Neural cell (in vitro differentiated cells): ENCODE measurements around the gene SPOP. TPM values are rescaled to one million over a fixed set of nuclear protein-coding genes. Genes with fewer than 3 reads are reported as not detected.

Experiments
- H2AFZ ChIP-seq: fragments of 200-600, 300-800 bp; sonication (generic), shearing (Covaris generic); 2 replicates; pipeline ENCODE4 v1.6.0; 2014; ENCODE audit warnings: low read depth, mild to moderate bottlenecking, antibody characterized with exemption, low read length, moderate library complexity
- H3F3A ChIP-seq: fragments of 200-600 bp; shearing (Covaris generic); 2 replicates; pipeline ENCODE4 v1.6.1; 2016; ENCODE audit warnings: mild to moderate bottlenecking, moderate library complexity, mixed read lengths, antibody characterized with exemption, low read length; ENCODE audit not compliant: insufficient read depth, poor library complexity, severe bottlenecking
- H3K27ac ChIP-seq: fragments of 200-600, 300-800 bp; sonication (generic), shearing (Covaris generic); 2 replicates; pipeline ENCODE4 v1.5.1; 2014; ENCODE audit warnings: mild to moderate bottlenecking, low read length, moderate library complexity
- H3K27me3 ChIP-seq: fragments of 300-800, 200-600 bp; sonication (generic), shearing (Covaris generic); 2 replicates; pipeline ENCODE4 v1.6.0; 2014; ENCODE audit warnings: mild to moderate bottlenecking, low read depth, low read length, moderate library complexity; ENCODE audit not compliant: insufficient read depth
- H3K36me3 ChIP-seq: fragments of 300-800, 200-600 bp; sonication (generic), shearing (Covaris generic); 2 replicates; pipeline ENCODE4 v1.5.1; 2014; ENCODE audit warnings: mild to moderate bottlenecking, antibody characterized with exemption, low read length, moderate library complexity; ENCODE audit not compliant: insufficient read depth
- H3K4me2 ChIP-seq: fragments of 300-800, 200-600 bp; sonication (generic), shearing (Covaris generic); 2 replicates; pipeline ENCODE4 v1.6.0; 2014; ENCODE audit warnings: mild to moderate bottlenecking, low read length
- H3K4me3 ChIP-seq: fragments of 300-800, 200-600 bp; sonication (generic), shearing (Covaris generic); 2 replicates; pipeline ENCODE4 v1.5.1; 2014; ENCODE audit warnings: mild to moderate bottlenecking, low read length, moderate library complexity
- H3K79me2 ChIP-seq: fragments of 200-600 bp; shearing (Covaris generic); replicated peaks from 2 replicates; pipeline ENCODE4 v1.6.0; 2014; ENCODE audit warnings: mild to moderate bottlenecking, low read length, moderate library complexity; ENCODE audit not compliant: insufficient read depth
- H3K9ac ChIP-seq: fragments of 300-800, 200-600 bp; sonication (generic), shearing (Covaris generic); 2 replicates; pipeline ENCODE4 v1.6.1; 2016; ENCODE audit warnings: mild to moderate bottlenecking, low read length, mixed read lengths
- H3K9me2 ChIP-seq: fragments of 200-600 bp; shearing (Covaris generic); 2 replicates; pipeline ENCODE4 v1.6.1; 2016; ENCODE audit warnings: mild to moderate bottlenecking, low read length, mixed read lengths; ENCODE audit not compliant: insufficient read depth
- H3K9me3 ChIP-seq: fragments of 200-600, 300-800 bp; sonication (generic), shearing (Covaris generic); 2 replicates; pipeline ENCODE4 v1.6.1; 2016; ENCODE audit warnings: mild to moderate bottlenecking, mixed run types, low read length, moderate library complexity, mixed read lengths
- H4K20me1 ChIP-seq: fragments of 200-600 bp; shearing (Covaris generic); 2 replicates; pipeline ENCODE4 v1.6.1; 2016; ENCODE audit warnings: mild to moderate bottlenecking, mixed run types; ENCODE audit not compliant: insufficient read depth
- EP300 ChIP-seq: fragments of 450-650 bp; conservative IDR thresholded peaks from 2 replicates; pipeline ENCODE4 v1.6.1; 2014; ENCODE audit warnings: antibody characterized with exemption, mild to moderate bottlenecking, moderate library complexity; ENCODE audit not compliant: poor library complexity, severe bottlenecking
- EZH2 ChIP-seq: fragments of 200-600, 300-800 bp; shearing (Covaris generic), sonication (generic); IDR thresholded peaks from 2 replicates; pipeline ENCODE4 v1.6.1; 2014; ENCODE audit warnings: antibody characterized with exemption, low read length, borderline replicate concordance, mild to moderate bottlenecking; ENCODE audit not compliant: insufficient read depth, poor library complexity, severe bottlenecking
- MXI1 ChIP-seq: fragments of 450-650 bp; conservative IDR thresholded peaks from 2 replicates; pipeline ENCODE4 v1.6.1; 2014; ENCODE audit warnings: antibody characterized with exemption, mild to moderate bottlenecking; ENCODE audit not compliant: poor library complexity, severe bottlenecking
- POLR2AphosphoS5 ChIP-seq: IDR thresholded peaks from 2 replicates; pipeline ENCODE4 v1.6.1; 2012
- RAD21 ChIP-seq: fragments of 450-650 bp; conservative IDR thresholded peaks from 2 replicates; pipeline ENCODE4 v1.6.1; 2014; ENCODE audit warnings: antibody characterized with exemption, mild to moderate bottlenecking, moderate library complexity
- SMC3 ChIP-seq: fragments of 450-650 bp; conservative IDR thresholded peaks from 2 replicates; pipeline ENCODE4 v1.6.1; 2014; ENCODE audit warnings: antibody characterized with exemption, mild to moderate bottlenecking, moderate library complexity; ENCODE audit not compliant: poor library complexity
- TAF1 ChIP-seq: IDR thresholded peaks from 2 replicates; pipeline ENCODE4 v1.6.1; 2012; ENCODE audit warnings: low read depth
- polyA plus RNA-seq: library from polyadenylated mRNA; depleted of rRNA; stranded (reverse); fragments of >200 nt; gene quantifications from 2 replicates; pipeline ENCODE4 v1.2.3, GENCODE V29; 2014
- TF ChIP-seq, protein P1 (sequence below): fragments of 450-650 bp; IDR thresholded peaks from 2 replicates; pipeline ENCODE4 v1.5.1; 2014; ENCODE audit warnings: antibody characterized with exemption, mild to moderate bottlenecking, moderate library complexity; ENCODE audit not compliant: poor library complexity, severe bottlenecking
- TF ChIP-seq, protein P2 (sequence below): IDR thresholded peaks from 2 replicates; pipeline ENCODE4 v1.6.1; 2012; ENCODE audit warnings: borderline replicate concordance

The SPOP gene
- polyA plus RNA-seq, 1 donor from 2014 or later = 71.9 TPM

DNA sequence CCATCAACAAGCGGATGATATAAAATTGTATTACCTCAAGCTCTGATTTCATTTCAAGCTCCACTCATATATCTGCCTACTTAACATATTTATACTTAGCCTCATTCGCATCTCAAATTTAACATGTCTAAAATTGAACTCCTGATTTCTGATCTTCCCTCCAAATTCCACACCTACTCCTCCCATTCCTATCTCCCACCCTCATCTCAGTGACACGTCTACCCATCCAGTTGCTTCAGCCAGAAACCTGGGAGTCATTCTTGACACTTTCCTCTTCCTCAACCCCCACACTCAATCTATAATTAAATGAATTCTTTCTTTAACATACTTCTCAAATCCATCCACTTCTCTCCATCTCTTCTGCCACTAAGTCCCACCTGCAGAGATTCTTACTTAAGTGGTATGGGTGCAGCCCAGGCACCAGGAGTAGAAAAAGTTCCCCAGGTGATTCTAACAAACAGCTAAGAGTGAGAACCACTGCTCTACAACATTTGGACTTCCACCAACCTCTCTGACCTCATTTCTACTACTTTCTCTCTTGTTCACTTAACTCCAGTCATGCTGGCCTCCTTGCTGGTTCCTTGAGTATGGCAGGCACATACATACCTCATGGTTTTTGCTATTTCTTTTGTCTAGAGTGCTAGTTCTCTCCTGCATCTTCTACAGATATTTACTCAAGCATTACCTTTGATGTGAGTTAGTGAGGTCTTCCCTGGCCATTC is 18.1 kb downstream of the SPOP start:
- no peak overlapping the region for H3K4me3 ChIP-seq
- no peak overlapping the region for H3K27ac ChIP-seq
- H3F3A ChIP-seq = no peaks in the 10 kb centered on the region
- H3K9me2 ChIP-seq = no peaks in the 10 kb centered on the region
- no peaks in the 10 kb centered on the region for H3K27me3 ChIP-seq
- H2AFZ ChIP-seq = no peak overlapping the region
- TF ChIP-seq, protein P1, sequence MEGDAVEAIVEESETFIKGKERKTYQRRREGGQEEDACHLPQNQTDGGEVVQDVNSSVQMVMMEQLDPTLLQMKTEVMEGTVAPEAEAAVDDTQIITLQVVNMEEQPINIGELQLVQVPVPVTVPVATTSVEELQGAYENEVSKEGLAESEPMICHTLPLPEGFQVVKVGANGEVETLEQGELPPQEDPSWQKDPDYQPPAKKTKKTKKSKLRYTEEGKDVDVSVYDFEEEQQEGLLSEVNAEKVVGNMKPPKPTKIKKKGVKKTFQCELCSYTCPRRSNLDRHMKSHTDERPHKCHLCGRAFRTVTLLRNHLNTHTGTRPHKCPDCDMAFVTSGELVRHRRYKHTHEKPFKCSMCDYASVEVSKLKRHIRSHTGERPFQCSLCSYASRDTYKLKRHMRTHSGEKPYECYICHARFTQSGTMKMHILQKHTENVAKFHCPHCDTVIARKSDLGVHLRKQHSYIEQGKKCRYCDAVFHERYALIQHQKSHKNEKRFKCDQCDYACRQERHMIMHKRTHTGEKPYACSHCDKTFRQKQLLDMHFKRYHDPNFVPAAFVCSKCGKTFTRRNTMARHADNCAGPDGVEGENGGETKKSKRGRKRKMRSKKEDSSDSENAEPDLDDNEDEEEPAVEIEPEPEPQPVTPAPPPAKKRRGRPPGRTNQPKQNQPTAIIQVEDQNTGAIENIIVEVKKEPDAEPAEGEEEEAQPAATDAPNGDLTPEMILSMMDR = no peak
- no peak for TF ChIP-seq EP300
- no peak for TF ChIP-seq TAF1
- TF ChIP-seq, protein P2, sequence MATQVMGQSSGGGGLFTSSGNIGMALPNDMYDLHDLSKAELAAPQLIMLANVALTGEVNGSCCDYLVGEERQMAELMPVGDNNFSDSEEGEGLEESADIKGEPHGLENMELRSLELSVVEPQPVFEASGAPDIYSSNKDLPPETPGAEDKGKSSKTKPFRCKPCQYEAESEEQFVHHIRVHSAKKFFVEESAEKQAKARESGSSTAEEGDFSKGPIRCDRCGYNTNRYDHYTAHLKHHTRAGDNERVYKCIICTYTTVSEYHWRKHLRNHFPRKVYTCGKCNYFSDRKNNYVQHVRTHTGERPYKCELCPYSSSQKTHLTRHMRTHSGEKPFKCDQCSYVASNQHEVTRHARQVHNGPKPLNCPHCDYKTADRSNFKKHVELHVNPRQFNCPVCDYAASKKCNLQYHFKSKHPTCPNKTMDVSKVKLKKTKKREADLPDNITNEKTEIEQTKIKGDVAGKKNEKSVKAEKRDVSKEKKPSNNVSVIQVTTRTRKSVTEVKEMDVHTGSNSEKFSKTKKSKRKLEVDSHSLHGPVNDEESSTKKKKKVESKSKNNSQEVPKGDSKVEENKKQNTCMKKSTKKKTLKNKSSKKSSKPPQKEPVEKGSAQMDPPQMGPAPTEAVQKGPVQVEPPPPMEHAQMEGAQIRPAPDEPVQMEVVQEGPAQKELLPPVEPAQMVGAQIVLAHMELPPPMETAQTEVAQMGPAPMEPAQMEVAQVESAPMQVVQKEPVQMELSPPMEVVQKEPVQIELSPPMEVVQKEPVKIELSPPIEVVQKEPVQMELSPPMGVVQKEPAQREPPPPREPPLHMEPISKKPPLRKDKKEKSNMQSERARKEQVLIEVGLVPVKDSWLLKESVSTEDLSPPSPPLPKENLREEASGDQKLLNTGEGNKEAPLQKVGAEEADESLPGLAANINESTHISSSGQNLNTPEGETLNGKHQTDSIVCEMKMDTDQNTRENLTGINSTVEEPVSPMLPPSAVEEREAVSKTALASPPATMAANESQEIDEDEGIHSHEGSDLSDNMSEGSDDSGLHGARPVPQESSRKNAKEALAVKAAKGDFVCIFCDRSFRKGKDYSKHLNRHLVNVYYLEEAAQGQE = no peak
- TF ChIP-seq SMC3 = no peak
- no peak for TF ChIP-seq RAD21
- TF ChIP-seq MXI1 = no peak
- TF ChIP-seq EZH2 = no peak
- no peak for TF ChIP-seq POLR2AphosphoS5
- H3K4me2 ChIP-seq = no peak overlapping the region
- no peak overlapping the region for H3K9ac ChIP-seq
- no peaks in the 10 kb centered on the region for H3K36me3 ChIP-seq
- no peaks in the 10 kb centered on the region for H3K9me3 ChIP-seq
- no peaks in the 10 kb centered on the region for H4K20me1 ChIP-seq
- peaks cover 14% of the 10 kb centered on the region for H3K79me2 ChIP-seq

DNA sequence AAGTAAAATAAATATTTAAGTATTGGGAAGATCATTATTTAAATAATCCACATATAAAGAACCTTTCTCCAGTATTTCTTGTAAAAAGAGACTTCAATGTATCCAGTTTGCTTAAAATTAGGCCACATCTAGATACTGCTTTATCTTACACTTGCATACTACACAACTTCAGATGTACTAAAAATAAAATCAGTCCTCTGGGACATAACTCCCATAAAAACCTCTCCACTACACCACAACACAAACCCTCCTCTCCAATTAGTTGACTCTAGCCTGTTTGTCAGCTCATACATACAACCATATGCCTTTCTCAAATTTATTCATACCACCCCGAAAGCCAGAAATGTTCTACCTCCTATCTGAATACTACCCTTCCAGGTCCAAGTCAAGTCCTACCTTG is 21.6 kb downstream of the SPOP start:
- no peak overlapping the region for H3K4me3 ChIP-seq
- no peak overlapping the region for H2AFZ ChIP-seq
- no peaks in the 10 kb centered on the region for H3K9me3 ChIP-seq
- no peaks in the 10 kb centered on the region for H3K9me2 ChIP-seq
- H3F3A ChIP-seq = no peaks in the 10 kb centered on the region
- H3K27me3 ChIP-seq = no peaks in the 10 kb centered on the region
- no peaks in the 10 kb centered on the region for H4K20me1 ChIP-seq
- peaks cover 39% of the 10 kb centered on the region for H3K79me2 ChIP-seq
- H3K9ac ChIP-seq = no peak overlapping the region
- TF ChIP-seq SMC3 (no peak), TAF1 (no peak)
- TF ChIP-seq, protein P1 = no peak
- H3K4me2 ChIP-seq = no peak overlapping the region
- no peaks in the 10 kb centered on the region for H3K36me3 ChIP-seq
- H3K27ac ChIP-seq = no peak overlapping the region
